ENCODE results near the gene CABP2. TPM values are rescaled to one million over a fixed set of nuclear protein-coding genes. Genes with fewer than 3 reads are reported as not detected.
A peak's percentile ranks its signal among the peaks of the same experiment; 100 is the strongest.

CABP2 gene
- total and polyA plus RNA-seq, 7 experiments from 2014 or later = not detected

- Mint-ChIP-seq H3K36me3 (peaks cover 8 to 33% (median 11%) of the 10 kb centered on the region in 5 donors), H3K27ac (peak overlapping the region; percentile 31 to 98 (median 87)), H3K4me1 (peaks cover 35 to 54% (median 50%) of the 10 kb centered on the region in 7 donors), H3K27me3 (peaks cover 0 to 2% (median 0%) of the 10 kb centered on the region in 5 donors), H3K9me3 (peaks cover 0 to 5% (median 0%) of the 10 kb centered on the region in 11 donors), H3K4me3 (peak overlapping the region; percentile 87 to 95 (median 91))
- ATAC-seq (no peak), DNase-seq (peak in 5 of 9 donors; percentile 28 to 58 (median 30))
- ChIA-PET POLR2A (interaction anchor here (0.8 to 5.0 kb wide), 9 partner anchors 14 to 148 kb away, joined by 3 to 40 read pairs (median 5); partner anchors contain the start of genes AIP, PPP1CA, PTPRCAP and TMEM134), CTCF (interaction anchor here (0.6 to 1.3 kb wide), 3 partner anchors 103 to 147 kb away, joined by 3 to 4 read pairs (median 3); partner anchors contain the start of gene PPP1CA)
- Histone ChIP-seq H3K36me3 (ENCODE audit: control insufficient read depth in 2 of 3, insufficient read depth in 3 of 3, low read length in 3 of 3) (peaks cover 0 to 39% (median 6%) of the 10 kb centered on the region in 3 experiments), H3K4me1 (ENCODE audit: control insufficient read depth in 2 of 2, insufficient read depth in 2 of 2, low read length in 2 of 2) (peaks cover 40 to 45% of the 10 kb centered on the region in 2 donors), H3K27ac (ENCODE audit: low read depth, low read length) (peak overlapping the region; percentile 96), H3K4me3 (ENCODE audit: low read length) (peak overlapping the region; percentile 81), H3K27me3 (ENCODE audit: control insufficient read depth in 2 of 2, insufficient read depth in 2 of 2, low read length in 2 of 2) (no peaks in the 10 kb centered on the region), H3K9me3 (ENCODE audit: control insufficient read depth in 2 of 3, low read length in 3 of 3) (no peaks in the 10 kb centered on the region)
- intact Hi-C loops (cut with micrococcal nuclease) = no loop called here
Observed at GRCh38 chr11:67504005-67504949, 19.0 kb downstream of the CABP2 start.

- DNase-seq = no peak
- H3K9me3 Mint-ChIP-seq = peaks cover 0 to 3% (median 0%) of the 10 kb centered on the region in 11 donors
- peak overlapping the region; percentile 96 for H3K27ac ChIP-seq (ENCODE audit: low read depth, low read length)
- peak overlapping the region; percentile 2 to 83 (median 72) for H3K27ac Mint-ChIP-seq
- peaks cover 0 to 46% (median 6%) of the 10 kb centered on the region in 3 experiments for H3K36me3 ChIP-seq (ENCODE audit: control insufficient read depth in 2 of 3, insufficient read depth in 3 of 3, low read length in 3 of 3)
- H3K27me3 Mint-ChIP-seq = no peaks in the 10 kb centered on the region
- H3K9me3 ChIP-seq (ENCODE audit: control insufficient read depth in 2 of 3, low read length in 3 of 3) = no peaks in the 10 kb centered on the region
- H3K4me3 Mint-ChIP-seq = peak overlapping the region; percentile 48 to 95 (median 76)
- H3K4me3 ChIP-seq (ENCODE audit: low read length) = peak overlapping the region; percentile 20
- ATAC-seq = no peak
- H3K27me3 ChIP-seq (ENCODE audit: control insufficient read depth in 2 of 2, insufficient read depth in 2 of 2, low read length in 2 of 2) = no peaks in the 10 kb centered on the region
- H3K4me1 Mint-ChIP-seq = peaks cover 28 to 46% (median 43%) of the 10 kb centered on the region in 7 donors
- H3K36me3 Mint-ChIP-seq = peaks cover 8 to 33% (median 11%) of the 10 kb centered on the region in 5 donors
- ChIA-PET POLR2A (interaction anchor here (0.8 to 5.0 kb wide), 5 partner anchors 12 to 103 kb away, joined by 3 to 28 read pairs (median 4); partner anchors contain the start of genes PPP1CA and TMEM134), CTCF (interaction anchor here (0.5 kb wide), 1 partner anchor 111 kb away, joined by 3 read pairs; no protein-coding TSS in a partner anchor)
- peaks cover 35 to 39% of the 10 kb centered on the region in 2 donors for H3K4me1 ChIP-seq (ENCODE audit: control insufficient read depth in 2 of 2, insufficient read depth in 2 of 2, low read length in 2 of 2)
- intact Hi-C loops (cut with micrococcal nuclease) = no loop called here
Observed at GRCh38 chr11:67503119-67504004, 19.9 kb downstream of the CABP2 start.

- intact Hi-C loops (cut with micrococcal nuclease) = no loop called here
- Histone ChIP-seq H3K9me3 (ENCODE audit: control insufficient read depth in 2 of 3, low read length in 3 of 3) (no peaks in the 10 kb centered on the region), H3K27me3 (ENCODE audit: control insufficient read depth in 2 of 2, insufficient read depth in 2 of 2, low read length in 2 of 2) (no peaks in the 10 kb centered on the region), H3K36me3 (ENCODE audit: control insufficient read depth in 2 of 3, insufficient read depth in 3 of 3, low read length in 3 of 3) (peaks cover 0 to 55% (median 6%) of the 10 kb centered on the region in 3 experiments), H3K4me1 (ENCODE audit: control insufficient read depth in 2 of 2, insufficient read depth in 2 of 2, low read length in 2 of 2) (peaks cover 31 to 34% of the 10 kb centered on the region in 2 donors), H3K4me3 (ENCODE audit: low read length) (no peak overlapping the region), H3K27ac (ENCODE audit: low read depth, low read length) (no peak overlapping the region)
- ATAC-seq (no peak), DNase-seq (no peak)
- CTCF ChIA-PET = interaction anchor here (0.5 to 1.0 kb wide), 2 partner anchors 110 to 111 kb away, joined by 3 read pairs; no protein-coding TSS in a partner anchor
- H3K36me3 Mint-ChIP-seq = peaks cover 8 to 34% (median 11%) of the 10 kb centered on the region in 5 donors
- H3K4me3 Mint-ChIP-seq = peak overlapping the region; percentile 48 to 95 (median 76)
- POLR2A ChIA-PET = interaction anchor here (0.8 to 5.0 kb wide), 7 partner anchors 9 to 102 kb away, joined by 3 to 28 read pairs (median 3); partner anchors contain the start of genes AIP and PPP1CA
- H3K27me3 Mint-ChIP-seq = no peaks in the 10 kb centered on the region
- H3K4me1 Mint-ChIP-seq = peaks cover 28 to 45% (median 43%) of the 10 kb centered on the region in 7 donors
- H3K9me3 Mint-ChIP-seq = peaks cover 0 to 3% (median 0%) of the 10 kb centered on the region in 11 donors
- peak overlapping the region in 7 of 9 donors; percentile 60 to 80 (median 72) for H3K27ac Mint-ChIP-seq
Observed at GRCh38 chr11:67502328-67502979, 20.8 kb downstream of the CABP2 start.

- Histone ChIP-seq H3K4me1 (ENCODE audit: control insufficient read depth in 2 of 2, insufficient read depth in 2 of 2, low read length in 2 of 2) (peaks cover 25 to 28% of the 10 kb centered on the region in 2 donors), H3K36me3 (ENCODE audit: control insufficient read depth in 2 of 3, insufficient read depth in 3 of 3, low read length in 3 of 3) (peaks cover 0 to 56% (median 6%) of the 10 kb centered on the region in 3 experiments), H3K9me3 (ENCODE audit: control insufficient read depth in 2 of 3, low read length in 3 of 3) (no peaks in the 10 kb centered on the region), H3K27ac (ENCODE audit: low read depth, low read length) (no peak overlapping the region), H3K4me3 (ENCODE audit: low read length) (no peak overlapping the region), H3K27me3 (ENCODE audit: control insufficient read depth in 2 of 2, insufficient read depth in 2 of 2, low read length in 2 of 2) (no peaks in the 10 kb centered on the region)
- DNase-seq = no peak
- CTCF ChIA-PET = interaction anchor here (1.0 kb wide), 1 partner anchor 111 kb away, joined by 3 read pairs; no protein-coding TSS in a partner anchor
- H3K27me3 Mint-ChIP-seq = no peaks in the 10 kb centered on the region
- intact Hi-C loops (cut with micrococcal nuclease) = no loop called here
- peaks cover 8 to 30% (median 11%) of the 10 kb centered on the region in 5 donors for H3K36me3 Mint-ChIP-seq
- H3K4me1 Mint-ChIP-seq = peaks cover 23 to 40% (median 37%) of the 10 kb centered on the region in 7 donors
- peak overlapping the region in 1 of 10 donors; percentile 38 for H3K4me3 Mint-ChIP-seq
- no peak overlapping the region for H3K27ac Mint-ChIP-seq
- peaks cover 0 to 3% (median 0%) of the 10 kb centered on the region in 11 donors for H3K9me3 Mint-ChIP-seq
- POLR2A ChIA-PET = interaction anchor here (0.8 to 5.0 kb wide), 7 partner anchors 9 to 101 kb away, joined by 3 to 28 read pairs (median 3); partner anchors contain the start of genes AIP and PPP1CA
- no peak for ATAC-seq
Observed at GRCh38 chr11:67501854-67502253, 21.4 kb downstream of the CABP2 start.

- ChIA-PET CTCF (no interaction called here), POLR2A (interaction anchor here (0.8 to 1.7 kb wide), 4 partner anchors 8 to 18 kb away, joined by 3 to 9 read pairs (median 3); partner anchors contain the start of gene AIP)
- peaks cover 16 to 32% (median 30%) of the 10 kb centered on the region in 7 donors for H3K4me1 Mint-ChIP-seq
- H3K27me3 ChIP-seq (ENCODE audit: control insufficient read depth in 2 of 2, insufficient read depth in 2 of 2, low read length in 2 of 2) = no peaks in the 10 kb centered on the region
- H3K27ac Mint-ChIP-seq = peak overlapping the region in 5 of 9 donors; percentile 10 to 74 (median 49)
- H3K27ac ChIP-seq (ENCODE audit: low read depth, low read length) = no peak overlapping the region
- peaks cover 0 to 60% (median 6%) of the 10 kb centered on the region in 3 experiments for H3K36me3 ChIP-seq (ENCODE audit: control insufficient read depth in 2 of 3, insufficient read depth in 3 of 3, low read length in 3 of 3)
- intact Hi-C loops (cut with micrococcal nuclease) = no loop called here
- peaks cover 8 to 25% (median 11%) of the 10 kb centered on the region in 5 donors for H3K36me3 Mint-ChIP-seq
- no peaks in the 10 kb centered on the region for H3K9me3 ChIP-seq (ENCODE audit: control insufficient read depth in 2 of 3, low read length in 3 of 3)
- H3K4me1 ChIP-seq (ENCODE audit: control insufficient read depth in 2 of 2, insufficient read depth in 2 of 2, low read length in 2 of 2) = peaks cover 17 to 20% of the 10 kb centered on the region in 2 donors
- no peak for ATAC-seq
- peak overlapping the region in 1 of 10 donors; percentile 68 for H3K4me3 Mint-ChIP-seq
- no peaks in the 10 kb centered on the region for H3K27me3 Mint-ChIP-seq
- peaks cover 0 to 3% (median 0%) of the 10 kb centered on the region in 11 donors for H3K9me3 Mint-ChIP-seq
- DNase-seq = no peak
- no peak overlapping the region for H3K4me3 ChIP-seq (ENCODE audit: low read length)
Observed at GRCh38 chr11:67500831-67501715, 22.2 kb downstream of the CABP2 start.

Data from naive thymus-derived CD4-positive, alpha-beta T cell (primary cell).